Activated T-helper 2 cell treated with anti-CD3 and anti-CD28 coated beads, Interferon-gamma antibody, Interleukin-2, Interleukin-4, amounts not matched to agents 10 μg/mL and 5 μg/mL and 100 μg/mL, durations not matched to agents 14 hours and 24 hours and 36 hours (primary cell): ENCODE measurements around the gene RRAD. TPM values are rescaled to one million over a fixed set of nuclear protein-coding genes. Genes with fewer than 3 reads are reported as not detected.
A peak's percentile ranks its signal among the peaks of the same experiment; 100 is the strongest.

Experiments used
- DNase-seq: peaks from one replicate; pipeline ENCODE4 v3.0.0; 2021; ENCODE audit warnings: low spot score
- H3K27ac Mint-ChIP-seq: one replicate; pipeline ENCODE4 v1.8.0; 2021; ENCODE audit warnings: mixed read lengths
- H3K27me3 Mint-ChIP-seq: one replicate; pipeline ENCODE4 v1.8.0; 2021; ENCODE audit warnings: low read depth, mixed read lengths
- H3K36me3 Mint-ChIP-seq: one replicate; pipeline ENCODE4 v1.8.0; 2021; ENCODE audit warnings: low read depth, mixed read lengths
- H3K4me1 Mint-ChIP-seq: one replicate; pipeline ENCODE4 v1.8.0; 2021; ENCODE audit warnings: low read depth, mixed read lengths
- H3K4me3 Mint-ChIP-seq: one replicate; pipeline ENCODE4 v1.8.0; 2021; ENCODE audit warnings: low read depth, mild to moderate bottlenecking, moderate library complexity, mixed read lengths
- H3K9me3 Mint-ChIP-seq: one replicate; pipeline ENCODE4 v1.8.0; 2021; ENCODE audit warnings: mixed read lengths
- intact Hi-C: fragments of 100-400 bp; cut with micrococcal nuclease; formaldehyde crosslinking; loops from one replicate; pipeline ENCODE4 v1.15.1; 2023
- total RNA-seq: library from RNA; stranded (reverse); gene quantifications from 2 replicates; pipeline ENCODE4 v1.2.3, GENCODE V29; 2022

The RRAD gene
- total RNA-seq, 1 donor from 2014 or later, result 1.8 TPM

DNA sequence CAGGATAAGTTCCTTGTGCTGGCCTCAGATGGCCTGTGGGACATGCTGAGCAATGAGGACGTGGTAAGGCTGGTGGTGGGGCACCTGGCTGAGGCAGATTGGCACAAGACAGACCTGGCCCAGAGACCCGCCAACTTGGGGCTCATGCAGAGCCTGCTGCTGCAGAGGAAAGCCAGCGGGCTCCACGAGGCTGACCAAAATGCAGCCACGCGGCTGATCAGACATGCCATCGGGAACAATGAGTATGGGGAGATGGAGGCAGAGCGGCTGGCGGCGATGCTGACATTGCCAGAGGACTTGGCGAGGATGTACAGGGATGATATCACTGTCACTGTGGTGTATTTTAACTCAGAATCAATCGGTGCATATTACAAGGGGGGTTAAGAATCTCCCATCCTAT, 39.8 kb downstream of the RRAD start:
- no peak overlapping the region for H3K27ac Mint-ChIP-seq
- no peaks in the 10 kb centered on the region for H3K27me3 Mint-ChIP-seq
- H3K4me3 Mint-ChIP-seq, result no peak overlapping the region
- peaks cover 32% of the 10 kb centered on the region for H3K4me1 Mint-ChIP-seq
- H3K9me3 Mint-ChIP-seq, result no peaks in the 10 kb centered on the region
- H3K36me3 Mint-ChIP-seq, result peaks cover 49% of the 10 kb centered on the region
- no peak for DNase-seq
- intact Hi-C loops, result no loop called here

DNA sequence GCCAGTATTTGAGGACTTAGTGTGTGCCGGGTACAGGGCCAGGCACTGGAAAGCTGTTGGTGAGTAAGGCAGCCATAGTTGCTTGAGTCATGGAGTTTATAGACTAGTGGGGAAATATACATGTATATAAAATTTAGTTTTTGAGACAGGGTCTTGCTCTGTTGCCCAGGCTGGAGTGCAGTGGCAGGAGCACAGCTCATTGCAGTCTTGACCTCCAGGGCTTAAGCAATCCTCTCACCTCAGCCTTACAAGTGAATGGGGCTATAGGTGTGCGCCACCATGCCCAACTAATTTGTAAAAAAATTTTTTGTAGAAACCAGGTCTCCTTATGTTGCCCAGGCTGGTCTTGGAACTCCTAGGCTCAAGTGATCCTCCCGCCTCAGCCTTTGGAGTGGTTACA, 42.6 kb downstream of the RRAD start:
- no peaks in the 10 kb centered on the region for H3K9me3 Mint-ChIP-seq
- no peak overlapping the region for H3K4me3 Mint-ChIP-seq
- intact Hi-C loops, result loop anchor here (5.0 kb wide), 1 partner anchor 45 kb away; the partner anchor contains the start of gene RRAD
- peaks cover 35% of the 10 kb centered on the region for H3K36me3 Mint-ChIP-seq
- DNase-seq, result no peak
- H3K4me1 Mint-ChIP-seq, result peaks cover 43% of the 10 kb centered on the region
- H3K27ac Mint-ChIP-seq, result no peak overlapping the region
- no peaks in the 10 kb centered on the region for H3K27me3 Mint-ChIP-seq

DNA sequence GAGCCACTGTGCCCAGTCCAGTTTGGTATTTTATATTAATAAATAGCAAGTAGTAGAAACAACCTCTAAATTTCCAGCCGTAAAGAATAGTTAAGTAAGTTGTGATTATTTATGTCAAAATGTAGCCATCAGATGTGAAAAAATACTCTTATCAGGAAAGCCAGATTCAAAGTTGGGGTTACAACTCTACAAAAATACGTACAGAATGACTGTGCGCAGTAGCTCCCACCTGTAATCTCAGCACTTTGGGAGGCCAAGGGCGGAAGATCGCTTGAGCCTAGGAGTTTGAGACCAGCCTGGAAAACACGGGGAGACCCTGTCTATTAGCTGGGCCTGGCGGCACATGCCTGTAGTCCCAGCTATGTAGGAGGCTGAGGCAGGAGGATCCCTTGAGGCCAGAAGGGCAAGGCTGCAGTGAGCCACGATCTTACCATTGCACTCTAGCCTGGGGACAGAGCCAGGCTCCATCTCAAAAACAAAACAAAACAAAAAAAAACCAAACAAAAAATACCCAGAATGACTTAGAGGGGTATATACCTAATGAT, 43.3 kb downstream of the RRAD start:
- DNase-seq, result no peak
- Mint-ChIP-seq H3K27ac (no peak overlapping the region), H3K27me3 (no peaks in the 10 kb centered on the region), H3K36me3 (peaks cover 30% of the 10 kb centered on the region), H3K9me3 (no peaks in the 10 kb centered on the region), H3K4me3 (peak overlapping the region; percentile 98), H3K4me1 (peaks cover 42% of the 10 kb centered on the region)
- intact Hi-C loops, result loop anchor here (5.0 kb wide), 1 partner anchor 45 kb away; the partner anchor contains the start of gene RRAD

DNA sequence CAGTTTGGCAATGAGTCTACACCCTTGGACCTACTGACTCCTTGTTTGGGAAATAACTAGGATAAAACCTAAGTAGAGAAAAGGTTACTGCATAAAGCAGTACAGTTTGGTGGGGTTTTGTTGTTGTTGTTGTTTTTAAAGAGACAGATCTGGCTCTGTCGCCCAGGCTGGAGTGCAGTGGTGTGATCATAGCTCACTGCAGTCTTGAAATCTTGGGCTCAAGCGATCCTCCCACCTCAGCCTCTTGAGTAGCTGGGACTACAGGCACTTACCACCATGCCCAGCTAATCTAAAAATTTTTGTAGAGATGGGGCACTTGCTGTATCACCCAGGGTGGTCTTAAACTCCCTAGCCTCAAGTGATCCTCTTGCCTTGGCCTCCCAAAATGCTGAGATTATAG, 43.8 kb downstream of the RRAD start:
- intact Hi-C loops, result loop anchor here (5.0 kb wide), 1 partner anchor 46 kb away; the partner anchor contains the start of gene RRAD
- Mint-ChIP-seq H3K4me1 (peaks cover 37% of the 10 kb centered on the region), H3K27me3 (no peaks in the 10 kb centered on the region), H3K4me3 (peak overlapping the region; percentile 98), H3K27ac (no peak overlapping the region), H3K9me3 (no peaks in the 10 kb centered on the region), H3K36me3 (peaks cover 26% of the 10 kb centered on the region)
- DNase-seq, result no peak

DNA sequence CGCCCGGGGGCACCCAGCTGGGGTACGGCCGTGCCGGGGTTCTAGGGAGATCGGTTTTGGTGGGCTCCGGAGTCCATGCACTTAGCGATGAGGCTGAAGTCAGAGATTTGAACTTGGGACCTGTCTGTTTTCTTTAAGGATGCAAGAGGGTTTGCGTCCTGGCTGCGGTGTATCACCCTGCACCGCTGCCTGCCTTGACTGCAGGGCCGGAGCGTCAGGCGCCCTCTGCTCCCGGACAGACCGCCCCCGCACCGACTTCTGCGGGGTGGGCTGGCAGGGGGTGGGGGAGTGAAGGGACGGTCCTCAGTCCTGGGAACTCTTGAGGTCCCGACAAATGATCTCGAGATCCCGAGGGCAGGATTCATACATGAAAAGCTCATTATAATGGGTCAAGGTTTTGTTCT, 44.3 kb downstream of the RRAD start:
- intact Hi-C loops, result loop anchor here (5.0 kb wide), 1 partner anchor 46 kb away; the partner anchor contains the start of gene RRAD
- no peak for DNase-seq
- Mint-ChIP-seq H3K27ac (no peak overlapping the region), H3K27me3 (no peaks in the 10 kb centered on the region), H3K36me3 (peaks cover 23% of the 10 kb centered on the region), H3K9me3 (peaks cover 3% of the 10 kb centered on the region), H3K4me3 (peak overlapping the region; percentile 98), H3K4me1 (peaks cover 37% of the 10 kb centered on the region)

DNA sequence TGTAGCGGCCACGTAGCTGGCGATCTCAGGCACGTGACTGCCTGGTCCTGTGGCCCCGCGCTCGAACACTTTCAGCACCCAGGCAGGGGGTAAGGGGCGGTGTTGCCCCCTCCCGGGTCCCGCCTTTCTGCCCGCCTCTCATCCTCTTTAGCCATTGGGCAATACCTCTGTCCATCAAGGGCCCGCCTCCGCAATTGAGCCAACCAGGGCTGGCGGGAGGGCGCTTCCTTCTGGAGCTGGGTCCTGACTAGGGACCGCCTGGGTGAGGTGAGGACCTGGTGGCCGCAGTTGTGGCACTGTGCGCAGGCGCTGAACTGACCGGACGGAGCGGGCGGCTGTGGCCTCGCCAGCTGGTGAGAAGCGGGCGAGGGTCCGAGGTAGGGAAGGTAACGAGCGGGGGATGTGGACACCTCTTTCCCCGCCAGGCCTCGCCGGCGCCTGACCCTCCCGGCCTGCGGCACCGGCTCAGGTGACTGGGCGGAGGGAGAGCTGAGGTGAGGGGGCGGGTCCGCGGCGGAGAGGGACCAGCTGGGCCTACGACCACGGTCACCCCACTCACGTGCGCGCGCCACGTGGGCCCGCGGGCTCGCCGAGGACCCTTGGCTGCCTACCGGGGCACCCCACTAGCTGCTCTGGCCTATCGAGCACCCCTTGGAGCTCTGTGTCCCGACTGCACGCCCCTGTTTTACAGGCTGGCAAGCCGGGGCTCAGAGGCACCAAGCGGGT, 44.9 kb downstream of the RRAD start, which contains the start of gene PDP2:
Gene PDP2, plus strand, starts transcription at position 228 of the 726 bp plus-strand sequence. CDS start 3,770 bp downstream, outside the sequence.
- Mint-ChIP-seq H3K27ac (peak within 1 kb of the TSS; percentile 99), H3K9me3 (peaks cover 5% of the 10 kb centered on the region), H3K4me3 (peak within 1 kb of the TSS; percentile 98), H3K4me1 (peaks cover 37% of the 10 kb centered on the region), H3K27me3 (no peaks in the 10 kb centered on the region), H3K36me3 (peaks cover 17% of the 10 kb centered on the region)
- peak; percentile 91 for DNase-seq
- intact Hi-C loops, result loop anchor here (5.0 kb wide), 1 partner anchor 47 kb away; the partner anchor contains the start of gene RRAD

DNA sequence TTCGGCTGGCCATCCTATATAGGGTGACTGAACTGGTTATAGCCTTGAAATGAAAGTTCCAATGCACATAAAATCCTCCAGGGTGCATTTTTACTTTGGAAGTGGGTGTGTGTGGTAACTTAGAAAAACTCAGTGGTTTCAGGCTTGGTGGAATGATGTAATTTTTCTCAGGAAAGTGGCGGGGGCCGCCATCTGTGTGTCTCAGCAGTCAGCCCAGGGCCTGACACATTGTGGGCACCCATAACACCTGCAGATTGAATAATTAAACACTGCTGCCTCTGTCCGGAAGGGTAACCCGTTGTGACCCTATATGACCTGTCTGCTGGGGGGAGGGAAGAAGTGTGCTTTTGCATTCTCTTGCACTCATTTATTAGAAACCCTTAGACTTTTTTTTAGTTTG, 47.3 kb downstream of the RRAD start:
- H3K27ac Mint-ChIP-seq, result peak overlapping the region; percentile 81
- H3K4me1 Mint-ChIP-seq, result peaks cover 48% of the 10 kb centered on the region
- intact Hi-C loops, result loop anchor here (10.0 kb wide), 3 partner anchors 177 to 353 kb away; partner anchors contain the start of genes B3GNT9, FBXL8 and TRADD
- no peak for DNase-seq
- H3K9me3 Mint-ChIP-seq, result peaks cover 5% of the 10 kb centered on the region
- peak overlapping the region; percentile 57 for H3K4me3 Mint-ChIP-seq
- peaks cover 3% of the 10 kb centered on the region for H3K36me3 Mint-ChIP-seq
- H3K27me3 Mint-ChIP-seq, result no peaks in the 10 kb centered on the region

DNA sequence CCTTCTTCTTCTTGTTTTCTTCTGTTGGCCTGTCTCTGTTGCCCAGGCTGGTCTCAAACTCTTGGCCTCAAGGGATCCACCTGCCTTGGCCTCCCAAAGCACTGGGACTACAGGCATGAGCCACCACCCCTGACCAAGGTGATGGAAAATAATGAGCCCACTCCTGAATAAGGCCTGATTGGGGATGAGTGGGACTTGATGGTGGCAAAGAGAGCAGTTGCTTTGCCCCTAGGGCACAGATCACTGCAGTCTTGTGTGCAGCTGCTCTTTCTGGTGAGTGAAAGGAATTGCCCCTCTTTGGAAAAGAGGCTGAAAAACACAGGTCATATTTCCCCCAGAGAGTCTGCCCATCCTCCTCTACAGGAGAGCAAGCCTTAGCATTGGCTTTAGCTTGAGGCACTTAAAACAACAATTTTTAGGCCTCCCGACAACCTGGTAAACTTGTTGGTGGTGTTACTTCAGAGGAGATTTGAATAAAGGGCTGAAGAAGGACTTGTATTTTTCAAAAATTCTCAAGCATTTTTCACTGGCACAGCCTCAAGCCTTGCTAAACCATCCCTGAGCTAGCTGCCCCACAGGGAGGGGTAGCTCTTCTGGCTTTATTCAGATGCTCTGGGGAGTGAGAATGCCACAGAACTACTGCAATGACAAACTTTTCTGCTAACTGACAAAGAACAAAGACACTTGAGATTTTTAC, 51.1 kb downstream of the RRAD start:
- H3K36me3 Mint-ChIP-seq, result no peaks in the 10 kb centered on the region

DNA sequence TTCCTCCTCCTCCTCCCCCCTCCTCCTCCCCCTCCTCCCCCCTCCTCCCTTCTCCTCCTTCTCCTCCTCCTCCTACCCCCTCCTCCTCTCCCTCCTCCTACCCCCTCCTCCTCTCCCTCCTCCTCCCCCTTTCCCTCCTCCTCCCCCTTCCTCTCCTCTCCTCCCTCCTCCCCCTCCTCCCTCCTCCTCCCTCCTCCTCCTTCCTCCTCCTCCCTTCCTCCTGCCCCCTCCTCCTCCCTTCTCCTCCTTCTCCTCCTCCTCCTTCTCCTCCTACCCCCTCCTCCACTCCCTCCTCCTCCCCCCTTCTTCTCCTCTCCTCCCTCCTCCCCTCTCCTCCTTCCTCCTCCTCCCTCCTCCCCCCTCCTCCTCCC, 51.7 kb downstream of the RRAD start:
- no peak for DNase-seq
- peaks cover 5% of the 10 kb centered on the region for H3K9me3 Mint-ChIP-seq
- H3K27me3 Mint-ChIP-seq, result no peaks in the 10 kb centered on the region
- peaks cover 48% of the 10 kb centered on the region for H3K4me1 Mint-ChIP-seq
- intact Hi-C loops, result loop anchor here (1.0 to 10.0 kb wide), 6 partner anchors 42 to 466 kb away; partner anchors contain the start of genes B3GNT9, FBXL8 and TRADD
- no peaks in the 10 kb centered on the region for H3K36me3 Mint-ChIP-seq
- peak overlapping the region; percentile 96 for H3K27ac Mint-ChIP-seq
- H3K4me3 Mint-ChIP-seq, result no peak overlapping the region

More for the DNA sequence above, 51.1 kb downstream of the RRAD start:
- peaks cover 5% of the 10 kb centered on the region for H3K9me3 Mint-ChIP-seq
- peak overlapping the region; percentile 96 for H3K27ac Mint-ChIP-seq
- DNase-seq, result no peak
- H3K27me3 Mint-ChIP-seq, result no peaks in the 10 kb centered on the region
- intact Hi-C loops, result loop anchor here (5.0 to 10.0 kb wide), 5 partner anchors 181 to 467 kb away; partner anchors contain the start of genes B3GNT9, FBXL8 and TRADD
- peak overlapping the region; percentile 52 for H3K4me3 Mint-ChIP-seq
- H3K4me1 Mint-ChIP-seq, result peaks cover 49% of the 10 kb centered on the region

DNA sequence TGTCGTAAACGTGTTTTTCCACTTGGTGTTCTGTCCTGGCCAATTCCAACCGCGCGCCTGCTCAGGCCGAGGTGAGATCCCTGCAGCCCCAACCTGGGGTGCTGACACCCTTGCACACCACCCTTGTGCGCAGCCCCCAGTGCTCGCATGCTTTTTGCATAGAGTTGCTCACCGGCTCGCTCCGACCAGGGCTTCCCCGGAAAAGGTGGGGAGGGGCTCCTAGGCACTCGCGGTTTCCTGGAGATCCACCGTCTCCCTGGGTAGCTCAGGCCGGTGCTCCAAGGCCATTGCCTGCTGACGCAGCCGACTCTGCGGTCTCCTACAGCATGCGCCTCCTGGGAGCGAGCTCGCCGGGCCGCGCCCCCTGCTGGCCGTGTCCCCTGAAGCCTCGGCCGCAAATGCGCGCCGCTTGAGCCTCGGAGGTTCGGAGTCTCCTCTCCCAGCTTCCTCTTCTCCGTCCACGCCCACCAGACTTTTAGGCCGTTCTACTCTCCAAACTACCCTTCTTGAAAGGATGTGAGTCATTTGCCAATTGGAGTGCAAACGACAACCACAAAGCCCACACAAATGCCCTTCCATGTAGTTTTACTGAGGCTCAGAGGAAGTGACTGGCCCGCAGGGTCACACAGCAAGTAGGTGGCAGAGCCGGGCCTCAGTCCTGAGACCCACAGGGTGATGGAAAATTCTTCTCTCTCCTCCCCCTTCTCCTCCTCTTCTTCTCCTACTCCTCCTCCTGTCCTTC, 52.2 kb downstream of the RRAD start:
- peak overlapping the region; percentile 92 for H3K27ac Mint-ChIP-seq
- no peaks in the 10 kb centered on the region for H3K36me3 Mint-ChIP-seq
- H3K4me1 Mint-ChIP-seq, result peaks cover 43% of the 10 kb centered on the region
- H3K4me3 Mint-ChIP-seq, result peak overlapping the region; percentile 82
- no peaks in the 10 kb centered on the region for H3K27me3 Mint-ChIP-seq
- peaks cover 5% of the 10 kb centered on the region for H3K9me3 Mint-ChIP-seq
- intact Hi-C loops, result loop anchor here (1.0 to 10.0 kb wide), 6 partner anchors 42 to 466 kb away; partner anchors contain the start of genes B3GNT9, FBXL8 and TRADD
- peak; percentile 93 for DNase-seq

DNA sequence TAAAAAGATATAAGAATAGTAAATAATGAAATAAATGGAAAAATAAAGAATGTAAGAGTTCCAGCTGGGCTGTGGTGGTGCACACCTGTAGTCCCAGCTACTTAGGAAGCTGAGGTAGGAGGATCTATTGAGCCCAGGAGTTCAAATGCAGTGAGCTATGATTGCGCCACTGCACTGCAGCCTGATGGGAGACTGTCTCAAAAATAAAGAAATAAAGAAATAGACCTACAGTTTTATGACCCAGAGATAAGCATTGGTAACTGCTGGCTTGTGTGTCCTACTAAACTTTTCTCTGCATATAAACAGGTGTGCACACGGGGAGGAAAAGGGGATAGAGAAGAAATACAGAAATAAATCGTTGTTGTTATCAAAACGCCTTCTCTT, 52.8 kb downstream of the RRAD start:
- Mint-ChIP-seq H3K4me3 (peak overlapping the region; percentile 82), H3K27ac (peak overlapping the region; percentile 92), H3K4me1 (peaks cover 43% of the 10 kb centered on the region), H3K27me3 (no peaks in the 10 kb centered on the region), H3K36me3 (no peaks in the 10 kb centered on the region), H3K9me3 (peaks cover 5% of the 10 kb centered on the region)
- intact Hi-C loops, result loop anchor here (5.0 to 10.0 kb wide), 5 partner anchors 182 to 465 kb away; partner anchors contain the start of genes B3GNT9, FBXL8 and TRADD
- no peak for DNase-seq

DNA sequence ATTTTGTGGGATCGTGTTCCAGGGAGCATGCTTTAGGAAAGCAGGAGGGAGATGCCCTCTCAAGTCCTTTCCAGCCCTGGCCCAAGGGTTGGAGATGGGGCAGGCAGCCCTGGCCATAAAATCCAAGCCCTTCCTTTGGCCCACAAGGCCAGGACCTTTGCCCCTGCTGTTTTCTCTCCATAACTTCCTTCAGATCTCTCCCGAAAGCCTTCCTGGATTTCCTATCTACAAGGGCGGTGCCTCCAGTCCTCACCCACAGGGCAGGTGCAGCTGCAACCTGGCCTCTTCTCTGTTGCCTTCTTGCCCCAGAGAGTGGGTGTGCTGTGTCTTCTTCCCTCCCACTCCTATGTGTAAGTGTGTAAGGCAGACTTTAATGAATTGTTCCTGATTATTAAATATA, 53.5 kb downstream of the RRAD start:
- DNase-seq, result no peak
- Mint-ChIP-seq H3K27ac (no peak overlapping the region), H3K27me3 (no peaks in the 10 kb centered on the region), H3K4me1 (peaks cover 43% of the 10 kb centered on the region), H3K9me3 (peaks cover 5% of the 10 kb centered on the region), H3K36me3 (no peaks in the 10 kb centered on the region), H3K4me3 (no peak overlapping the region)
- intact Hi-C loops, result loop anchor here (5.0 to 10.0 kb wide), 5 partner anchors 183 to 465 kb away; partner anchors contain the start of genes B3GNT9, FBXL8 and TRADD
